G401.6 (cell line): ENCODE data around the gene NPY1R.

Source experiments
- FAIRE-seq: peaks from 2 replicates; lab custom pipeline; 2012; peaks lifted over from hg19 to GRCh38; lab: Jason Lieb, UNC

Gene NPY1R

GRCh38 chr4:163332526-163333406, at the start of gene NPY1R:
NPY1R (minus strand) TSS chr4:163332596; CDS start chr4:163326554, 6,042 bp downstream.
- FAIRE-seq = no peak

- no peak for FAIRE-seq
Observed at GRCh38 chr4:163380703-163381102, 48.3 kb upstream of the NPY1R start.

- FAIRE-seq = no peak
Observed at GRCh38 chr4:163378661-163379060, 46.3 kb upstream of the NPY1R start.

DNA sequence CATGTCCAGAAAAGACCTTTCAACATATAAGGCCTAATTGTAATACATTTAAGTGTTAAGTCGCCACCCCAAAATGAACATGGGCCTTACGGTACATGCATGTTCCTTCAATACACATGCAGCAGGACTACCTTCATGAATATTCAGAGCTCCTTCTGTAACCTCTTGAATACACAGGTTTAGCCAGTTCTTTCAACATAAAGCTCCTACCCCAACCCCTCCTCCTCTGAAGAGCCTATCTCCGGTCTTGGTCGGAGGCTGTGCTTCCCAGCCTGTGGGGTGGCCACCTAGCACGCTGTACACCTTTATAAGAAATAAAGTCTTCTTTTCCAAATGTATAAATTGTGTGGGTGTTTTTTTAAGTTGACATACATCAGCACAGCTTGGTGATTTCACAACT, 39.6 kb upstream of the NPY1R start:
- no peak for FAIRE-seq

- FAIRE-seq = no peak
Observed at GRCh38 chr4:163367651-163368050, 35.3 kb upstream of the NPY1R start.

GRCh38 chr4:163356104-163356503, 23.7 kb upstream of the NPY1R start:
- FAIRE-seq = no peak

GRCh38 chr4:163353054-163353453, 20.7 kb upstream of the NPY1R start:
- no peak for FAIRE-seq

GRCh38 chr4:163350672-163351071, 18.3 kb upstream of the NPY1R start:
- no peak for FAIRE-seq

DNA sequence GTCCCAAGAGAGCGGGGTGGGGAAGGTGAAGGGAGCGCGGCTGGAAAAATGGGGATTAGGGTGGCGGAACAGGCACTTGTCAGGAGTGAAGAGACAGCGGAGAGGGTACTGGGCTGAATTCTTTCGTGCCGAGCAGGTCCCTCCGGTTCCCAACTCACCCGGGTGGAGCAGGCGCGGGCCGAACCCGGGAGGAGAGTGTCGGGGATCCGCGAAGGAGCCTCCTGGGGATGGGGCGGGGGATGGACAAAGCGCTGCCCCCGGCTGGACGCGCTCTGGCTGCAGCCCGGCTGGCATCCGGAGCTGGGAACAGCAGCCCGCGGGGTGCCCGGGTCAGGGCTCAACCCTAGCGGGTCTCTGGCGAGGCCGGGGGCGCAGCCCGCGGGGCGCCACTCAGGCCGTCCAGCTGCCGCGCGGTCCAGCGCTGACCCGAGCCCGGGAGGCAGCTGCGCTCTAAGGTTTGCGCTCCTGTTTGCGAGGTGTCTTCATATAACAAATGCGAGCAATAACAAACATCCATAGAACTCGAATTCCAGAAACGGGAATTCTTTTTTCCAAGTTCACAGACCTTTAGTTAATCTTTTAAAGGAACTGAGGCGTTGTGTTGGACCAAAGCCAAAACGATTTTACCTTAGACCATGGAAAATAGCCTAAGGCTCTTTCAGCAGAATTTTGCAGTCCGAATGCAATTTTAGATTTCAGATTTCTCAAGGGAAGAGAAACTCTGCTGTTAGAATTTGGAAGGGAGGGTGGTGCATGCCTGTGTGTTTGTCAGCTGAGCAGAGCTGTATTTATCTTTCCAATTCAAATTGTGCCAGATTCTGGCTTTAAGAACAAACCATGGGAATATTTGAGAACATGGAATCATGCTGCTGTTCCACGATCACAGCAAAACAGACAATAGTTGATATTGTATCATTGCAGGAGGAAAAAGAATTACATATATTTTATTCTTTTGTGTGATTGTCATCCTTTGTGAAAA, 12.0 kb upstream of the NPY1R start:
- no peak for FAIRE-seq

DNA sequence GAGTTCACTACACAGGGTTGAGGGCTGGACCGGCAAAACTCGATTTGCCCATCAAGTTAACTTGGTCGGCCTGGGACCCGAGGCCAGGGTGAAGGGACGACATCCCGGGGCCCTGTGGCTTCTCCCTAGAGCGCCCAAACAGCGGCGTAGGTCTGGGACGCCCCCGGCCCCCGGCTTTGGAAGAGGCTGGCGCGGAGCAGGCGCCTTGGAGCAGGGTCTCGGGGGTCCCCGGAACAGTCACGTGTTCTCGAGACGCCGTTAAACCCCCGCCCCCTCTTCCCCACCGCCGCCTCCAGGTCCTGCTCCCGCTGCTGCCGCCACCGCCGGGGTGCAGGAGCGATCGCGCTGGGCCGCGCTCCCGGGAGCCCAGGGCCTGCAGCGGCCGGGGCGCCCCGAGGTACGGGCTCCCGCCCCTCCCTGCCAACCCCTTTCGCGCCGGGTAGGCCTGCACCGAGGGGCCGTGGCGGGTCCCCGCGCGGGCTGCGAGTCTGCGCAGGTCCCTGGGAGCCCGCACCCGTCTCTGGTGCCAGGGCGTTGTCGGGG, 11.3 kb upstream of the NPY1R start, which contains the start of gene NPY5R:
Gene NPY5R, plus strand, starts transcription at position 289 of the 543 bp plus-strand sequence. CDS start 6,382 bp downstream, outside the sequence.
- no peak for FAIRE-seq

- FAIRE-seq = no peak
Observed at GRCh38 chr4:163335384-163335783, 3.0 kb upstream of the NPY1R start.

- no peak for FAIRE-seq
Observed at GRCh38 chr4:163331629-163332376, 593 bp downstream of the NPY1R start.

- no peak for FAIRE-seq
Observed at GRCh38 chr4:163330916-163331628, 1.3 kb downstream of the NPY1R start.

GRCh38 chr4:163317110-163317509, 15.3 kb downstream of the NPY1R start:
- FAIRE-seq = no peak

DNA sequence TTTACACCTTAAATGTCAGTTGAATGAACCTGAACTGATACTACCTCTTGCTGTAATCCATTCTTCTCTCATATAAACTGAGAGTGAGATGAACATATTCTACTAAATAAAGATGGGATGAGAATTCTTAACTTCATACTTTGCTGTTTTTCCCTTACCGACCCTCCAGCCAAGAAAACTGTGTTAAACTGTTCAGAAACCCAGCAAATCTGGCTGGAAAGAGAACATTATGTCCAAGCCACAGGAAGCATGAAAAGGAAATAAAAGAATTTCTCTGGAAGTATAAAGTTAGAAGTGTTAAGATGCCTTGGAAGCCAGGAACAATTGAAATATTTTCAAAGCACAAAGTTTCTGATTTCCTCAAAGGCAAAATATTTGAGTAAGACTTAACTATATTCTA, 22.9 kb downstream of the NPY1R start:
- no peak for FAIRE-seq

DNA sequence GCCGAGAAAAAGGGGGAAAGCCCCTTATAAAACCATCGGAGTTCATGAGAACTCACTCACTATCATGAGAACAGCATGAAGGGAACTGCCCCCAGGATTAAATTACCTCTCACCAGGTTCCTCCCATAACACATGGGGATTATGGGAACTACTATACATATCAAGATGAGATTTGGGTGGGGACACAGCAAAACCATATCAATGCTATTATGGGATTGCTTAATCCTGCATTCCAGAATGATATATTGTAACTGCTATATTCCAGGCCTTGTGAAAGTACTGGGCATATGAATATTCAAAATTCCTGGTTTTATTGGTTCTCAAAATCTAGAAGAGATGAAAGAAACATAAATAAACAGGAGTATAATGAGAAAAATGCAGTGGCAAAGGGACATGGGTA, 29.3 kb downstream of the NPY1R start:
- FAIRE-seq = no peak

DNA sequence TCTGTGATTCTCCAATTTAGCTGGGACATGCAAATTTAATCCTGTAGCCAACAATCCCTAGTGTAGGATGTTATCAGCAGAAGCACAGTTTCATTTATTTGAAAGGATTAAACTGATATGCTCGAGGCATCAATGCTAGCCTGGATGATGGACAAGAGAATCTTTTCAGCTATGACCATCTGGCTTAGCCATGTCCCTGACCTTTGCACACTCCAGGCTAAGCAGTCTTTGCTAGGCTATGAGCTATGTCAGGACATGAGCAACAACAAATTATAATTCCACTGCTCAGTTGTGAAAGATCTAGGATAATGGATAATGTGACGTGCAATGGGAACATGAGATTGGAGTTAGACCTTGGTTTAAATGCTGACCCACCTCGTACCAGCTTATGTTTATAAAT, 32.0 kb downstream of the NPY1R start:
- no peak for FAIRE-seq

DNA sequence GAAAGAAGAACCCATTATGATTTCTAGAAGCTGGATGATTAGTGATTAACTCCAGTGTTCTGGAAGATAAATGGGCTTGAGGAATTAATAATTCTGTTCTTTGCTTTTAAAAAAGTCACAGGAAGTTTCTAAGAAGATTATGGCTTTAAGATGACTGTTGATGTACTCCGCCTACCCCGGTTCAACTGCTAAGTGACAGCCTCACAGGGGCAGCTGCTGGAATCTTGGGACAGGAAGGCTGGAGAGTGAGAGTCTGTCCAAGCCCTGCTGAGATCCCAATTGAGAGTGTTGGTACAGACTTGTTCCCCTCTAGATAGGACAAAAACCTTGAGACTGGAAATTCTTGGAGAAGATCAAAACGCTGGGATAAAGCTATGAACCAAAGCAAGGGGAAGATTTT, 37.3 kb downstream of the NPY1R start:
- FAIRE-seq = no peak

DNA sequence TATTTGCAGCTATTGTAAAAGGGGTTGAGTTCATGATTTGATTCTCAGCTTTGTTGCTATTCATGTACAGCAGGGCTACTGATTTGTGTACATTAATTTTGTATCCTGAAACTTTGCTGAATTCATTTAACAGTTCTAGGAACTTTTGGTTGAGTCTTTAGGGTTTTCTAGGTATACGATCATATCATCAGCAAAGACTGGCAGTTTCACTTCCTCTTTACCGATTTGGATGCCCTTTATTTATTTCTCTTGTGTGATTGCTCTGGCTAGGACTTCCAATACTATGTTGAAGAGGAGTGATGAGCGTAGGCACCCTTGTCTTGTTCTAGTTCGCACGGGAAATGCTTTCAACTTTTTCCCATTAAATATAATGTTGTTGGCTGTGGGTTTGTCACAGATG, 48.1 kb downstream of the NPY1R start:
- no peak for FAIRE-seq

DNA sequence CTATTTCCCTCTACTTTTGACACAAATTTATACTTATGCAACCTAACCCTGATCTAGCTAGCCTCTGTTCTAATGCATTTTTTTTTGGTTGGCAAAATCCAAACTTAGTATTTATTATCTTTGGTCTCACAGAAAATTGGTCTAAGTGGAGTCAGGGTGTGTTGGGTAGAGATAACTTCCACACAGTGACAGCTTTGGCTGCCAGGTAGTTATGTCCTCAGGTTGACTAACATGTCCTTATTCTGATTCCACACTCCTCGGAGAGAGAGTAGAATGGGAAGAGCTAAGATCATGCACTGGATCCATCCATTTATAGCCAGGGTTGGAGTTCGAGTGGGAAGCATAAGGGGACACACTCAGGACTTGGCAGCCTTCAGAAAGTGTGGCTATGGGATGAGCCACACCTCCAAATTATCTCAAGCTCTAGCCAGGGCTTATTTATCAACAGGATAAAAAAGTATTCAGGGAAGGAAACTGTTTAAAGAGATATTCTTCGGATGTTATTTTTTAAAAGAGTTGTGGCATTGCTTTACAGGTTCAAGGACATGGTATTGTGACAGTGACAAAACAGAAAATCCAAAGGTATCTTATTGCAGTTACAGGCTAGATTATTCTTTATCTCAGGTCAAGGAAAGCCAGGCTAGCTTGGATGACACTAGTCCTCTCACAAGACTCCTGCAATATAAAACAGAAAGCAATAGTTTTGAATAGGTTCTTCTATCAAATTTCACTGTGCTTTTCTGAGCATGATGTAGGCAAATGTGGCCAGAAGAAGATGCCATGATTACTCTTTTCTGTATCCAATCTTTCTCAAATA, 51.5 kb downstream of the NPY1R start:
- no peak for FAIRE-seq
